Colonic mucosa (tissue), 4 donors: ENCODE data around the gene NIPAL4. TPM values are rescaled to one million over a fixed set of nuclear protein-coding genes. Genes with fewer than 3 reads are reported as not detected.

ENCODE experiments used
- DNase-seq: peaks from one replicate; pipeline ENCODE4 v3.0.0-alpha.2; 2020
- H3K27ac ChIP-seq: fragments of 200-600 bp; one replicate; pipeline ENCODE4 v1.8.0; 2021
- H3K27me3 ChIP-seq: fragments of 200-600 bp; one replicate; pipeline ENCODE4 v1.8.0; 2021
- H3K36me3 ChIP-seq: fragments of 200-600 bp; one replicate; pipeline ENCODE4 v1.8.0; 2021
- H3K4me1 ChIP-seq: fragments of 200-600 bp; one replicate; pipeline ENCODE4 v1.8.0; 2021; ENCODE audit warnings: mild to moderate bottlenecking
- H3K4me3 ChIP-seq: fragments of 200-600 bp; one replicate; pipeline ENCODE4 v1.8.0; 2021
- H3K9ac ChIP-seq, 2 donors: one replicate each; pipeline ENCODE4 v1.7.0; 2013; ENCODE audit warnings: control low read depth in 2 of 2, low read depth in 2 of 2, low read length in 2 of 2
- H3K9me3 ChIP-seq: fragments of 200-600 bp; one replicate; pipeline ENCODE4 v1.8.0; 2021
- intact Hi-C: fragments of 100-400 bp; cut with DNase I; formaldehyde crosslinking; loops from one replicate; pipeline ENCODE4 v1.14.1; 2022
- total RNA-seq, 2 donors: library from RNA; stranded (reverse); fragmentation: NEBNext Ultra II Directional in 1 of 2; extraction: Animal tissue kit (Norgen Biotek cat#: 25700) in 1 of 2; gene quantifications; one replicate each; pipeline ENCODE4 v1.2.1, GENCODE V29; 2021
- TF ChIP-seq, protein P1 (sequence below): fragments of 200-600 bp; IDR thresholded peaks from one replicate; pipeline ENCODE4 v1.8.0; 2022; ENCODE audit warnings: antibody characterized with exemption, mild to moderate bottlenecking
- donor health status: healthy.
- donor health status: DM: no; HTN: no; CAD: no.
- donor health status: DM: no; HTN: no; CAD: no.

NIPAL4 gene
- total RNA-seq, 2 donors from 2014 or later, result 1.4 TPM; not detected in 1

DNA sequence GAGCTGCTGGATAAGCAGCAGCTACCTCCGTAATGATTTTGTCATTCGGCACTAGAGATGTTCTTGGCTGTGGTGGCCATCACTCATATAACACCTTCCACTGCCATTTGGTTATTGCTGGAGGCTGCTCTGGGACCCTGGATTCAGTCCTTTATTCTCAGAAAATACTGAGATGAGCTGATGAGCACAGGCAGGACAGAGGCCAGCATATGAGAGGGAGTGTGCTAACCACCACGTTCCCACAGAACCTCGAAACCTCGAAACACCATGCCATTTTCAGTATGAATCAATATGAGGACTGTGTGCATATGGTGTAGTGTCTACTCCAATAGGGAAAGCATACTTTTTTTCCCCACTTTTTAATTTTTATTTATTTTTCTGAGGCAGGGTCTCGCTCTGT is 59.0 kb downstream of the NIPAL4 start:
- Histone ChIP-seq H3K36me3 (no peaks in the 10 kb centered on the region), H3K27ac (no peak overlapping the region), H3K4me3 (no peak overlapping the region), H3K27me3 (no peaks in the 10 kb centered on the region), H3K4me1 (no peaks in the 10 kb centered on the region), H3K9me3 (no peaks in the 10 kb centered on the region), H3K9ac (no peak overlapping the region)
- no peak for DNase-seq
- intact Hi-C loops, result no loop called here
- TF ChIP-seq, protein P1, sequence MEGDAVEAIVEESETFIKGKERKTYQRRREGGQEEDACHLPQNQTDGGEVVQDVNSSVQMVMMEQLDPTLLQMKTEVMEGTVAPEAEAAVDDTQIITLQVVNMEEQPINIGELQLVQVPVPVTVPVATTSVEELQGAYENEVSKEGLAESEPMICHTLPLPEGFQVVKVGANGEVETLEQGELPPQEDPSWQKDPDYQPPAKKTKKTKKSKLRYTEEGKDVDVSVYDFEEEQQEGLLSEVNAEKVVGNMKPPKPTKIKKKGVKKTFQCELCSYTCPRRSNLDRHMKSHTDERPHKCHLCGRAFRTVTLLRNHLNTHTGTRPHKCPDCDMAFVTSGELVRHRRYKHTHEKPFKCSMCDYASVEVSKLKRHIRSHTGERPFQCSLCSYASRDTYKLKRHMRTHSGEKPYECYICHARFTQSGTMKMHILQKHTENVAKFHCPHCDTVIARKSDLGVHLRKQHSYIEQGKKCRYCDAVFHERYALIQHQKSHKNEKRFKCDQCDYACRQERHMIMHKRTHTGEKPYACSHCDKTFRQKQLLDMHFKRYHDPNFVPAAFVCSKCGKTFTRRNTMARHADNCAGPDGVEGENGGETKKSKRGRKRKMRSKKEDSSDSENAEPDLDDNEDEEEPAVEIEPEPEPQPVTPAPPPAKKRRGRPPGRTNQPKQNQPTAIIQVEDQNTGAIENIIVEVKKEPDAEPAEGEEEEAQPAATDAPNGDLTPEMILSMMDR, result no peak

DNA sequence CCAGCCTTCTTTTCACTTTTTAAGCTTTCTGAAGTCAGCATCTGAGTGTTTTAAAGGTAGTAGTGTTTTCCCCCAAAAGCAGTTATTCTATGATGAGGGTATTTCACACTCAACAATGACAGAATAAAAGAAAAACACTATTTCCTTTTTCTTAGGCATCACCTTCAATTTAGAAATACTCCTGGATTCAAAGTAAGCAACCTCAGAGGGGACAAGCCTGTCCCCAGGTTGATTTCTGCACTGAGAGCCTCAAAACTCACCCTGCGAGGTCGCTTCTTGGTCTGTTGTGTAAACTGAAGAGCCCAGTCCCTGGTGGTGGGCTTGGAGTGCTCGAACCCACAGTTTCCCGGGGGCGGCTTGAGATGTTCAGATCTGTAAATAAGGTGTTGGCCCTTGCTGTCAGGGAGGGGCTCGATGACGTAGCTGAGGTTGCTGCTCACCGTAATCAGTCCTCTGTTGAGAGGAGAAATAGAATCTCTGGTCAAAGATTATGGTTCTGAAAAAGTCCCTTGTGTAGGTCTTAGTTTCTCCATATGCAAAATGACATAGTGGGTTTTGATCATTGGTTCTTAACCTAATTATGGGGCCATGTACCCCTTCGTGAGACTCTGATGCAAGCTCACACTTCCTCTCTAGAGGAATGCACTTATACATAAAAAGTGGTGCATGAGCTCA is 59.7 kb downstream of the NIPAL4 start:
- H3K4me1 ChIP-seq, result no peaks in the 10 kb centered on the region
- H3K4me3 ChIP-seq, result no peak overlapping the region
- intact Hi-C loops, result no loop called here
- no peak for DNase-seq
- H3K9me3 ChIP-seq, result no peaks in the 10 kb centered on the region
- no peak overlapping the region for H3K9ac ChIP-seq
- no peaks in the 10 kb centered on the region for H3K36me3 ChIP-seq
- H3K27me3 ChIP-seq, result no peaks in the 10 kb centered on the region
- TF ChIP-seq, protein P1, result no peak
- no peak overlapping the region for H3K27ac ChIP-seq

DNA sequence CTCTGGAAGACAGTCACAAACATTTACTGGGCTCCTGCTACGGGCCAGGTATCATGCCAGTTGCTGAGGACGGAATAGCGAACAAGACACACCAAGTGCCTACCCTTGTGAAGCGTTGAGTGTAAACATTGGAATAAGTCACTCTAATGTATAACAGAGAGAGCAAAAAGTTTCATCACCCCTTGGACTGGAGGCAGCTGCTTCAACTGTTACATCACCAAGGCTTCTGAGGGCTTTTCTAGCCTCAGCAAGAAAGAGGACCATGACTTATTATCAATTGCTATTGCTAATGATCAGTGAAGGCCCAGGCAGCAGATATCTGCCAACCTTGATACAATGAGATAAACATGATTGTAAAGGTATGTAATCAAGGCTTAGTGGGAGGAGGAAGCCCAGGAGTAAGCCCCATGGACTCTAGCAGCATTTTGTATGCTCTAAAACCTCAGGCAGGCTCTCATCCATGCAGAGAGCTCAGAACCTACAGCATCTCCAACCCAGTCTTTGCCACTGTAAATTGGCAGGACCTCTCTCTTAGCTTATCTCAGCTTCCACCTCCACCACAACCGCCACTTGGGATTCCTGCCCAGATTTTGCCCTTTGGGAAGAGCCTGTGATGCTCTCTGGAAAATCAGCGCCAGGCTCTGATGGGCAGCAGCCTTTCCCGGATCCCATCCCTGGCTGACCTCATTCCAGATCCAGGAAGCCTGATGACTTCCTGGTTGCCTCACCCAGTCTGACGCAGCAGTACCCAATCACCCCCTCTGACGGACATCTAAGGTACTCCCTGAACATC is 61.1 kb downstream of the NIPAL4 start:
- TF ChIP-seq, protein P1, result no peak
- no peak for DNase-seq
- intact Hi-C loops, result no loop called here

DNA sequence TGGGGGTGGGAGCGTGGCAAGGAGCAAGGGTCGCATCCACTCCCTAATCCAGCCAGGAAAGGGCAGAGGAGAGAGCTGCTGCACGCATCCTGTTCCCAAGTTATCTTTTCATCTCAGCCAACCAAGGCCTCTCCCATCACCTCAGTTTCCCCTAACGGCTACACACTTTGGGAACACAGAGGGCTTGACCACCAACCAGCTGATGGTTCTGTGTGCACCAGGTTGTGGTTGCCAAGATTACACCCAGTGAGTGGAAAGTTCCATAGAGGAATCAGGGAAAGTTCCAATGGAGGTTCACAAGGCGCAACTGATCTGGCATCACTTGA is 61.7 kb downstream of the NIPAL4 start:
- Histone ChIP-seq H3K4me1 (no peaks in the 10 kb centered on the region), H3K27me3 (no peaks in the 10 kb centered on the region), H3K9ac (no peak overlapping the region), H3K4me3 (no peak overlapping the region), H3K36me3 (no peaks in the 10 kb centered on the region), H3K27ac (peak overlapping the region; percentile 7), H3K9me3 (no peaks in the 10 kb centered on the region)
- TF ChIP-seq, protein P1, result no peak
- intact Hi-C loops, result no loop called here
- no peak for DNase-seq

More for the DNA sequence above, 61.1 kb downstream of the NIPAL4 start:
- Histone ChIP-seq H3K4me3 (no peak overlapping the region), H3K9me3 (no peaks in the 10 kb centered on the region), H3K36me3 (no peaks in the 10 kb centered on the region), H3K27me3 (no peaks in the 10 kb centered on the region), H3K27ac (no peak overlapping the region), H3K9ac (no peak overlapping the region), H3K4me1 (no peaks in the 10 kb centered on the region)

DNA sequence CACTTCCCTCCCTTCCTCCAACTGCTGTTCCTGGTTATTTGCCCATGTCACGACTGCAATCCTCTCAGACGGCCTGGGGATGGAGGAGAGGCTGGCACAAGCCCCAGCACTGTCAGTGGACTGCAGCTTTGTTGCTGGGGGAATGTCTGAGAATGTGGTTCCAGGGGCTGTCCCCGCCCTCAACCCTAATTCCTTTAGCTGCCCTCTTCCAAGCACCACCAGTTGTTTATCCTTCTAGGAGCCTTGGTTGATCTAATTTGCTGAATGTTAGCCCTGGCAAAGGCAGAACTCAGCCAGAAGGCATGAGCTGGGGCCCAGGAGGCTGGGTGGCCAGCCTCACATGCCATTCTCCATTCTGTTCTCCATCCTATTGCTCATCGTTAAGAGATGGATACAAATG is 64.0 kb downstream of the NIPAL4 start:
- Histone ChIP-seq H3K36me3 (no peaks in the 10 kb centered on the region), H3K9me3 (no peaks in the 10 kb centered on the region), H3K27ac (no peak overlapping the region), H3K9ac (peak overlapping the region in 1 of 2 donors; percentile 24), H3K4me1 (no peaks in the 10 kb centered on the region), H3K4me3 (no peak overlapping the region), H3K27me3 (no peaks in the 10 kb centered on the region)
- TF ChIP-seq, protein P1, result no peak
- intact Hi-C loops, result no loop called here
- no peak for DNase-seq

Other genes starting within 250 kb of the NIPAL4 start
- 10 to 100 TPM; 22.4 to 26.1 TPM for gene CYFIP2, start 194.1 kb upstream of the NIPAL4 start, total RNA-seq
- 10 to 100 TPM in 1 of 2 donors, 1 to 10 TPM in 1; 2.9 to 12.8 TPM for gene ADAM19, start 115.6 kb downstream of the NIPAL4 start, total RNA-seq
- under 1 TPM; 0.08 to 0.42 TPM for gene SOX30, start 192.2 kb downstream of the NIPAL4 start, total RNA-seq
- 1 to 10 TPM; 5.5 to 5.7 TPM for gene C5orf52, start 211.3 kb downstream of the NIPAL4 start, total RNA-seq